Lung (tissue), 16 donors: ENCODE results near the gene CAPN7. TPM values are rescaled to one million over a fixed set of nuclear protein-coding genes. Genes with fewer than 3 reads are reported as not detected.

Experiments
- ATAC-seq: fragments of 200-7000 bp; cut with Tn5 transposase; one replicate; pipeline ENCODE4 v1.9.1; 2020; ENCODE audit warnings: moderate number of reproducible peaks; ENCODE audit not compliant: insufficient read depth, low FRiP score
- DNase-seq, 3 donors: peaks; one replicate each; pipeline ENCODE4 v3.0.0-alpha.2; 2013 to 2017
- H3K27ac ChIP-seq, 2 donors: one replicate each; pipeline ENCODE4 v1.5.1; 2013; ENCODE audit warnings: mild to moderate bottlenecking in 2 of 2, moderate library complexity in 2 of 2, control low read depth in 1 of 2, inconsistent platforms in 1 of 2, low read depth in 1 of 2, low read length in 1 of 2
- H3K27me3 ChIP-seq, 3 donors: one replicate each; pipeline ENCODE4 v1.5.1; 2013; ENCODE audit warnings: low read length in 2 of 3; ENCODE audit not compliant: control insufficient read depth in 3 of 3, insufficient read depth in 3 of 3
- H3K36me3 ChIP-seq, 4 donors: one replicate each; pipeline ENCODE4 v1.5.1; 2013; ENCODE audit warnings: low read length in 4 of 4, mild to moderate bottlenecking in 1 of 4, moderate library complexity in 1 of 4; ENCODE audit not compliant: control insufficient read depth in 4 of 4, insufficient read depth in 4 of 4
- H3K4me1 ChIP-seq, 5 donors: one replicate each; pipeline ENCODE4 v1.5.1; 2013; ENCODE audit warnings: low read length in 5 of 5, mild to moderate bottlenecking in 2 of 5, moderate library complexity in 1 of 5; ENCODE audit not compliant: control insufficient read depth in 5 of 5, insufficient read depth in 5 of 5
- H3K4me3 ChIP-seq: one replicate; pipeline ENCODE4 v1.5.1; 2013; ENCODE audit warnings: mild to moderate bottlenecking, control low read depth, moderate library complexity
- H3K9ac ChIP-seq, 2 donors: one replicate each; pipeline ENCODE4 v1.5.1; 2013; ENCODE audit warnings: low read length in 2 of 2, control low read depth in 1 of 2; ENCODE audit not compliant: insufficient read depth in 1 of 2
- H3K9me3 ChIP-seq, 4 donors: one replicate each; pipeline ENCODE4 v1.5.1; 2013; ENCODE audit warnings: low read length in 3 of 4, mild to moderate bottlenecking in 1 of 4, moderate library complexity in 1 of 4; ENCODE audit not compliant: control insufficient read depth in 4 of 4, insufficient read depth in 3 of 4
- WGBS, 2 donors: extraction: QIAGEN DNeasy Blood & Tissue Kit; methylation state at CpG; one replicate each; pipeline ENCODE4 v1.1.7; 2013; 5-methylcytosine and 5-hydroxymethylcytosine counted together
- long read RNA-seq, 5 donors: transcript quantifications; one replicate each; lab custom pipeline, GENCODE V29; 2026
- polyA plus RNA-seq, 2 donors: library from polyadenylated mRNA; stranded (reverse); fragments of 200-250 nt; gene quantifications; one replicate each; pipeline ENCODE4 v1.2.1, GENCODE V29; 2013
- total RNA-seq, 2 donors: library from RNA; depleted of rRNA in 1 of 2; stranded (reverse); fragments of >200 nt in 1 of 2; gene quantifications; one replicate each; pipeline ENCODE4 v1.2.1, GENCODE V29; 2014 to 2021
- TF ChIP-seq, protein P1 (sequence below): IDR thresholded peaks from 2 replicates; pipeline ENCODE4 v1.5.1; 2012; ENCODE audit warnings: mild to moderate bottlenecking; ENCODE audit errors: control extremely low read depth, extremely low read depth
- donor health status: control.
- donor health status: control.
- donor health status: Bipolar disorder and iron deficiency.
- donor health status: healthy.
- donor health status: DM: yes; HTN: yes; CAD: no.

CAPN7 gene
- total RNA-seq = 10 to 100 TPM; 42.5 to 97.1 TPM
- polyA plus RNA-seq = 10 to 100 TPM; 14.4 to 15.8 TPM
- long read RNA-seq, donor 1, full-length matches to known transcripts = 9 of 24 reads
- long read RNA-seq, donor 1, partial matches to known transcripts = 15 of 24 reads
- long read RNA-seq, donor 1, other reads (novel, unspliced or antisense) = 0 of 24 reads
- long read RNA-seq, donor 2, partial matches to known transcripts = 0 of 3 reads
- long read RNA-seq, donor 2, other reads (novel, unspliced or antisense) = 0 of 3 reads
- long read RNA-seq, donor 3, partial matches to known transcripts = 0 of 3 reads
- long read RNA-seq, donor 3, other reads (novel, unspliced or antisense) = 0 of 3 reads
- long read RNA-seq, donor 4 = 0 reads
- long read RNA-seq, donor 5, full-length matches to known transcripts = 13 of 13 reads
- long read RNA-seq, donor 5, partial matches to known transcripts = 0 of 13 reads
- long read RNA-seq, donor 5, other reads (novel, unspliced or antisense) = 0 of 13 reads

DNA sequence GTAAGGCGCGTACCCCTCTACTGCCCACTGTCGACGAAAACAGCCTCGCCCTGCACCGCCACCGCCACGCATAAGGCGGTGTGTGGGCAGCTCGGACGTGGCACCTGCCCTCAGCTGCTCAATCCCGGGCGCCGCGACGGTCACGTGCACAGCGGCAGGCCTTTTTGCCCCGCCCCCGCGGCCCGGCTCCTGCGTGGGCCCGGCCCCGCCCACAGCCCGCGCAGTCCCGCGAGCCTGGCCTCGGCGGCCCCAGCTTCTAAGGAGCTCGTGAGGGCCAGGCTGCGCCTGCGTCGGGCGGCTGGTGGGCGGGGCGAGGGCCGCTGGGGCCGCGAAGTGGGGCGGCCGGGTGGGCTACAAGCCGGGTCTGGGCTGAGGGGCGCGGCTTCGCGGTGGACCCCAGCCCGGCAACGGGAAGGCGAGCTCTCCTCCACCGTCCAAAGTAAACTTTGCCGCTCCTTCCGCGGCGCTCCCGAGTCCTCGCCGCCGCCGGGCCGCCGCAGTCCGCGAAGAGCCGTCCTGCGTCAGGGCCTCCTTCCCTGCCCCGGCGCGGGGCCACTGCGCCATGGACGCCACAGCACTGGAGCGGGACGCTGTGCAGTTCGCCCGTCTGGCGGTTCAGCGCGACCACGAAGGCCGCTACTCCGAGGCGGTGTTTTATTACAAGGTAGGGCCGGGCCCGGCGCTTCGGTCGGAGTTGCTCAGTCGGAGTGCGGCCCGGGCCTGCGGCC, at the start of gene CAPN7:
Gene CAPN7 (plus strand): TSS at position 313 of the 728 bp plus-strand sequence. CDS start 250 bp downstream, at position 563.
- WGBS, 2 donors = 0 to 1% methylated on average over 57 to 92 of the region's 92 CpGs

DNA sequence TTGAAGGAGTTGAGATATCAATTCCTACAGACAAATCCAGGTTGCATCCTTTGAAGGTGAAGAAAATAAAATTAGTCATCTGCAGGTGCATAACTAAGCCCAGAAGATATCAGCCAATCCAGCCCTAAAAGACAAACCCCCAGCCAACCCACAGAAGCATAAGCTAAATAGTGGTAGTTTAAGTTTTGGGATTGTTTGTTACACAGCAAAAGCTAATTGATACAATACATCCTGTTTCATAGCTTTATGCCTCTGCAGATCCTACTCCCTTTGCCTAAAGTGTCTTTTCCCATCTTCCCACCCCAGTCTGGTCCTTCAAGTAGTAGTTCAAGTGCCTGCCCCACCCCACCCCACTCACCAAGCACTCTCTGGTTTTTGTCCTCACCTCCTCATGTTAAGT, 48.6 kb upstream of the CAPN7 start:
- H3K9me3 ChIP-seq = peaks cover 0 to 3% (median 0%) of the 10 kb centered on the region in 4 donors
- ATAC-seq (no peak), DNase-seq (no peak)
- H3K4me3 ChIP-seq = no peak overlapping the region
- H3K36me3 ChIP-seq = no peaks in the 10 kb centered on the region
- peaks cover 0 to 5% (median 0%) of the 10 kb centered on the region in 3 donors for H3K27me3 ChIP-seq
- H3K27ac ChIP-seq = no peak overlapping the region
- peaks cover 0 to 25% (median 4%) of the 10 kb centered on the region in 5 donors for H3K4me1 ChIP-seq
- TF ChIP-seq, protein P1, sequence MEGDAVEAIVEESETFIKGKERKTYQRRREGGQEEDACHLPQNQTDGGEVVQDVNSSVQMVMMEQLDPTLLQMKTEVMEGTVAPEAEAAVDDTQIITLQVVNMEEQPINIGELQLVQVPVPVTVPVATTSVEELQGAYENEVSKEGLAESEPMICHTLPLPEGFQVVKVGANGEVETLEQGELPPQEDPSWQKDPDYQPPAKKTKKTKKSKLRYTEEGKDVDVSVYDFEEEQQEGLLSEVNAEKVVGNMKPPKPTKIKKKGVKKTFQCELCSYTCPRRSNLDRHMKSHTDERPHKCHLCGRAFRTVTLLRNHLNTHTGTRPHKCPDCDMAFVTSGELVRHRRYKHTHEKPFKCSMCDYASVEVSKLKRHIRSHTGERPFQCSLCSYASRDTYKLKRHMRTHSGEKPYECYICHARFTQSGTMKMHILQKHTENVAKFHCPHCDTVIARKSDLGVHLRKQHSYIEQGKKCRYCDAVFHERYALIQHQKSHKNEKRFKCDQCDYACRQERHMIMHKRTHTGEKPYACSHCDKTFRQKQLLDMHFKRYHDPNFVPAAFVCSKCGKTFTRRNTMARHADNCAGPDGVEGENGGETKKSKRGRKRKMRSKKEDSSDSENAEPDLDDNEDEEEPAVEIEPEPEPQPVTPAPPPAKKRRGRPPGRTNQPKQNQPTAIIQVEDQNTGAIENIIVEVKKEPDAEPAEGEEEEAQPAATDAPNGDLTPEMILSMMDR = no peak
- H3K9ac ChIP-seq = no peak overlapping the region

More for the DNA sequence above, at the start of gene CAPN7:
- TF ChIP-seq, protein P1 = peak; percentile 16
- peak within 1 kb of the TSS; percentile 93 for H3K4me3 ChIP-seq
- peak within 1 kb of the TSS; percentile 83 to 84 for H3K9ac ChIP-seq
- DNase-seq (peak; percentile 93 to 95 (median 94)), ATAC-seq (peak; percentile 98)
- no peaks in the 10 kb centered on the region for H3K27me3 ChIP-seq
- peaks cover 0 to 20% (median 6%) of the 10 kb centered on the region in 5 donors for H3K4me1 ChIP-seq
- H3K36me3 ChIP-seq = peaks cover 0 to 5% (median 2%) of the 10 kb centered on the region in 4 donors
- H3K9me3 ChIP-seq = no peaks in the 10 kb centered on the region
- H3K27ac ChIP-seq = peak within 1 kb of the TSS; percentile 97 to 98

DNA sequence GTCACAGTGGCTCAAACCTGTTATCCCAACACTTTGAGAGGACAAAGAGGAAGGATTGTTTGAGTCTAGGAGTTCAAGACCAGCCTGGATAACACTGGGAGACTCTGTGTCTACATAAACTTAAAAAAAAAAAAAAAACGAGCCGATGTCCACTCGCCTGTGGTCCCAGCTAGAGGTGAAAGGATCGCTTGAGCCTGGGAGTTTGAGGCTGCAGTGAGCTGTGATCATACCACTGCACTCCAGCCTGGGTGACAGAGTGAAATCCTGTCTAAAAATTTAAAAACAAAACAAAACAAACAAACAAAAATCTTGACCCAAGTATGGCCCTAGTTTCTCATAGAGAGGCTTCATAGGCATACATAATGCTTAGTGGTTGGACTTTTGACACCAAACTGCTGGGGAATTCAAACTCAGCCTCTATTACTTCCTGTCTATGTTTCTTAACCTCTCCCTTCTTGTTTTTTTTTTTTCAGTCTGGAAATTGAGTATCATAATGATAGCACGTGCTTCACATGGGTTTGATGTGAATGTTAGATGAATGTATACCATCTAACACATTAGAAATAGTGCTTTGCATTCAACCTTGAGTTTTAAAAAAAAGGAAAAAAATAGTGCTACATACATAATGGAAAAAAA, 46.4 kb upstream of the CAPN7 start:
- Histone ChIP-seq H3K27ac (no peak overlapping the region), H3K36me3 (no peaks in the 10 kb centered on the region), H3K27me3 (peaks cover 0 to 5% (median 0%) of the 10 kb centered on the region in 3 donors), H3K9me3 (peaks cover 0 to 3% (median 0%) of the 10 kb centered on the region in 4 donors), H3K4me1 (peaks cover 0 to 18% (median 0%) of the 10 kb centered on the region in 5 donors), H3K4me3 (no peak overlapping the region), H3K9ac (no peak overlapping the region)
- TF ChIP-seq, protein P1 = no peak
- ATAC-seq (no peak), DNase-seq (peak in 2 of 3 donors; percentile 43 to 69)
- WGBS, 2 donors = 69 to 75% methylated on average over 5 of the region's 5 CpGs
